Activated CD8-positive, alpha-beta memory T cell treated with anti-CD3 and anti-CD28 coated beads for 24 hours (primary cell): ENCODE measurements around the gene SSTR5.

Experiments used
- DNase-seq: peaks from one replicate; pipeline ENCODE4 v3.0.0-alpha.2; 2020

Gene SSTR5

DNA sequence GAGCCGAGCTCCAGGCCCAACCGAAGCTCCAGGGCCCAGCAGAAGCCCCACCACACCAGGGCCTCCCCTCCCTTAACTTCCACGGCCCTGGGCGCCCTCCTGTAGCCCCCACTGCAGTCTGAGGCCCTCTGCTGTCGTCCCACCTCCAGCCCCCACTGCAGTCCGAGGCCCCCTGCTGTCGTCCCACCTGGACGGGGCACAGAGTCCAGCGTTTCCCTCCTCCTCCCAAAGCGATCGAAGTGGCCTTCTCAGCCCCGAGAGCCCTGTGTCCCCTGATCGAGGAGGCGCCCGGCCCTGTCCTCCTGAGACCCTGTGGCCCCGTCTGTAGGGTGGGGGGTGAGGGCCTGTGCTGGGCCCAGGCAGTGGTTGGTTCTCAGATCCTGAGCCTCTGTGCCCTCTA is 54.6 kb downstream of the SSTR5 start:
- DNase-seq = no peak

- no peak for DNase-seq
Measured at GRCh38 chr16:1127971-1128715, 55.6 kb downstream of the SSTR5 start.

GRCh38 chr16:1129106-1129960 is 56.8 kb downstream of the SSTR5 start:
- DNase-seq = no peak

- no peak for DNase-seq
Measured at GRCh38 chr16:1130382-1130781, 57.8 kb downstream of the SSTR5 start.
